HFF-Myc (cell line): ENCODE results near the gene UCN.
A peak's percentile ranks its signal among the peaks of the same experiment; 100 is the strongest.

Experiments used
- DNase-seq: peaks from one replicate; pipeline ENCODE4 v3.0.0-alpha.2; 2011; ENCODE audit warnings: low read depth; ENCODE audit errors: extremely low read depth
- H3K4me3 ChIP-seq: replicated peaks from 2 replicates; pipeline ENCODE4 v1.5.1; 2011; ENCODE audit warnings: low read depth, mild to moderate bottlenecking, control low read depth, low read length
- CTCF ChIP-seq: IDR thresholded peaks from 2 replicates; pipeline ENCODE4 v1.5.1; 2012; ENCODE audit warnings: mild to moderate bottlenecking, low read depth, low read length, control low read depth; ENCODE audit errors: missing control alignments

The UCN gene

GRCh38 chr2:27264753-27265535 lies 43.3 kb downstream of the UCN start:
- TF ChIP-seq CTCF, result peak; percentile 71
- DNase-seq, result no peak
- peak overlapping the region; percentile 34 for H3K4me3 ChIP-seq

GRCh38 chr2:27264253-27264752 lies 43.9 kb downstream of the UCN start:
- peak overlapping the region; percentile 34 for H3K4me3 ChIP-seq
- no peak for TF ChIP-seq CTCF
- DNase-seq, result no peak

- no peak for DNase-seq
- peak overlapping the region; percentile 34 for H3K4me3 ChIP-seq
- TF ChIP-seq CTCF, result no peak
Observed at GRCh38 chr2:27263287-27264252, 44.7 kb downstream of the UCN start.

- peak within 1 kb of the TSS; percentile 29 for H3K4me3 ChIP-seq
- DNase-seq, result no peak
- TF ChIP-seq CTCF, result no peak
Observed at GRCh38 chr2:27262379-27263286, 45.6 kb downstream of the UCN start, which contains the start of gene SLC30A3. SLC30A3 (minus strand) TSS chr2:27263047; CDS start chr2:27262906, 141 bp downstream.

GRCh38 chr2:27261926-27262298 lies 46.3 kb downstream of the UCN start:
- DNase-seq, result no peak
- TF ChIP-seq CTCF, result no peak
- H3K4me3 ChIP-seq, result no peak overlapping the region
